Right lobe of liver (tissue), 6 donors: ENCODE measurements around the gene MRC2. TPM values are rescaled to one million over a fixed set of nuclear protein-coding genes. Genes with fewer than 3 reads are reported as not detected.

Source experiments
- ATAC-seq, 4 donors: fragments of 200-7000 bp; cut with Tn5 transposase; one replicate each; pipeline ENCODE4 v1.9.1; 2020; ENCODE audit warnings: mild to moderate bottlenecking in 4 of 4, moderate library complexity in 4 of 4
- DNase-seq, 3 donors: peaks; one replicate each; pipeline ENCODE4 v3.0.0-alpha.2; 2020
- H3K27ac ChIP-seq, 3 donors: fragments of 200-600 bp; one replicate each; pipeline ENCODE4 v1.8.0; 2022
- H3K27me3 ChIP-seq, 2 donors: fragments of 200-600 bp; one replicate each; pipeline ENCODE4 v1.8.0; 2022
- H3K36me3 ChIP-seq, 4 donors: fragments of 200-600 bp; sonication (generic) in 1 of 4; one replicate each; pipeline versions ENCODE4 v1.5.1 to v1.8.0; 2017 to 2022; ENCODE audit warnings: control low read depth in 1 of 4
- H3K4me1 ChIP-seq, 4 donors: fragments of 200-600 bp; sonication (generic) in 1 of 4; one replicate each; pipeline versions ENCODE4 v1.5.1 to v1.8.0; 2017 to 2022; ENCODE audit warnings: control low read depth in 1 of 4
- H3K4me3 ChIP-seq, 3 donors: fragments of 200-600 bp; one replicate each; pipeline ENCODE4 v1.8.0; 2022
- H3K9me3 ChIP-seq, 4 donors: fragments of 200-600 bp; sonication (generic) in 1 of 4; one replicate each; pipeline versions ENCODE4 v1.5.1 to v1.8.0; 2017 to 2022; ENCODE audit warnings: control low read depth in 1 of 4
- POLR2A ChIP-seq: fragments of 450-650 bp; IDR thresholded peaks from one replicate; pipeline ENCODE4 v1.6.1; 2017; ENCODE audit warnings: antibody characterized with exemption, mild to moderate bottlenecking
- WGBS: methylation state at CpG from one replicate; pipeline ENCODE4 v1.1.6; 2018; ENCODE audit warnings: low coverage, low lambda C conversion rate; ENCODE audit not compliant: insufficient coverage; ENCODE audit errors: missing lambda C conversion rate; 5-methylcytosine and 5-hydroxymethylcytosine counted together
- intact Hi-C, 2 donors: fragments of 100-400 bp; cut with DNase I; formaldehyde crosslinking; loops; one replicate each; pipeline versions ENCODE4 v1.11.2 to v1.14.1; 2022
- total RNA-seq, 6 experiments: library from RNA; depleted of rRNA in 2 of 6; stranded (reverse); fragments of >200 nt in 2 of 6; fragmentation: NEBNext Ultra II Directional in 3 of 6; extraction: Animal tissue kit (Norgen Biotek cat#: 25700) in 3 of 6; gene quantifications; one replicate each; pipeline versions ENCODE4 v1.1.0 to v1.2.4, GENCODE V29; 2016 to 2023
- TF ChIP-seq, protein P1 (sequence below), 4 donors: fragments of 200-600 bp in 3 of 4; fragments of 450-650 bp in 1 of 4; IDR thresholded peaks; one replicate each; pipeline versions ENCODE4 v1.5.1 to v1.8.0; 2016 to 2022; ENCODE audit warnings: antibody characterized with exemption in 4 of 4, mild to moderate bottlenecking in 2 of 4
- donor health status: DM: no; HTN: yes; CAD: no.
- donor health status: DM: no; HTN: no; CAD: no.
- donor health status: DM: no; HTN: no; CAD: no.
- donor health status: DM: no; HTN: yes; CAD: no.
- donor health status: DM: no; HTN: yes; CAD: no.

Gene MRC2
- total RNA-seq, 6 experiments from 2014 or later: 1.7 to 7.4 (median 3.8) TPM

DNA sequence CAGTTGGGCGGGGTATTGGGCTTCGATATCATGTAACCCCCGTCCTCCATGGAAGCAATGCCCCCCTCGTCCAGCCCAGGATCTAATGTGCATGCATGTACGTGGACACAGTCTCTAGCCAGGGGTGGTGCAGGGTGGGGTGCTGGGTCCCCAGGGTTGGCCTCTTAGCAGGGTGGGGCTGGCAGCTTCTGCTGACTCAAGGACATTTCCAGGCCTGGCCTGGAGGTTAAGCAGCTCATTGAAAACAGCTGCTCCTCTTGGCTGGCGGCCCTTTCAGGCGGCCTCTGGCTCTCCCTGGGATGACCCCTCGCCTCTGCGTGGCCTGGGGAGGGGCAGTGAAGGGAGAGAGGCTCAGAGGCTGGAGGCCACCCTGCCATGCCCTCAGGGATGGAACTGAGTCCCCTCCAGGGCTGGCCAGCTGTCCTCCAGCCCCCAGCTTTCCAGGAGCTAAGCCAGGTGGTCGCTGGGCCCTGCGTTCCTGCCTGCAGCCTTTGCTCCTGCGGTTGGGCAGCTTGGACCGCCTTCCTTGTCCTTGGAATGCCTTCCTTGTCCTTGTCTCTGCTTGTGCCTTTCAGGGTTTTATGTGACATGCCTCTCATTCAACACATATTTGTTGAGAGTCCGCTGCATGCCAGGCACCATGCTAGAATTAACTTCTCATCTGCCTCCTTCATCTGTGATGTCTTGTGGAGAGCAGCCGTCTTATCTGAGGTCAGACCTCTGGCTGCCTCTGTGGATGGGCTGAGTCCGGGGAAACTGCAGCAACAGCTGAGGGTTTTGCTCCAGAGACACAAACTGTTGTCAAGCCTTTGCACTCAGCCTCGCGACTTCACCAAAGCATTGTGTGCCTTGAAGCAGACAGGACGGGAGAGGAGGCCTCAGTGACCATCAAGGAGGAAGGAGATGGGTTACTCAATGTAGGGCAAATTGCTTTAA is 26.6 kb downstream of the MRC2 start:
- 41% methylated on average over 14 of the region's 19 CpGs for WGBS
- no peak overlapping the region for H3K4me3 ChIP-seq
- peak in 2 of 3 donors; percentile 64 to 72 for DNase-seq
- peak; percentile 4 to 37 (median 20) for ATAC-seq
- H3K27me3 ChIP-seq: no peaks in the 10 kb centered on the region
- no peaks in the 10 kb centered on the region for H3K9me3 ChIP-seq
- TF ChIP-seq POLR2A: no peak
- TF ChIP-seq, protein P1, sequence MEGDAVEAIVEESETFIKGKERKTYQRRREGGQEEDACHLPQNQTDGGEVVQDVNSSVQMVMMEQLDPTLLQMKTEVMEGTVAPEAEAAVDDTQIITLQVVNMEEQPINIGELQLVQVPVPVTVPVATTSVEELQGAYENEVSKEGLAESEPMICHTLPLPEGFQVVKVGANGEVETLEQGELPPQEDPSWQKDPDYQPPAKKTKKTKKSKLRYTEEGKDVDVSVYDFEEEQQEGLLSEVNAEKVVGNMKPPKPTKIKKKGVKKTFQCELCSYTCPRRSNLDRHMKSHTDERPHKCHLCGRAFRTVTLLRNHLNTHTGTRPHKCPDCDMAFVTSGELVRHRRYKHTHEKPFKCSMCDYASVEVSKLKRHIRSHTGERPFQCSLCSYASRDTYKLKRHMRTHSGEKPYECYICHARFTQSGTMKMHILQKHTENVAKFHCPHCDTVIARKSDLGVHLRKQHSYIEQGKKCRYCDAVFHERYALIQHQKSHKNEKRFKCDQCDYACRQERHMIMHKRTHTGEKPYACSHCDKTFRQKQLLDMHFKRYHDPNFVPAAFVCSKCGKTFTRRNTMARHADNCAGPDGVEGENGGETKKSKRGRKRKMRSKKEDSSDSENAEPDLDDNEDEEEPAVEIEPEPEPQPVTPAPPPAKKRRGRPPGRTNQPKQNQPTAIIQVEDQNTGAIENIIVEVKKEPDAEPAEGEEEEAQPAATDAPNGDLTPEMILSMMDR (IDR thresholded peaks at IDR 0.05): no peak
- no peaks in the 10 kb centered on the region for H3K36me3 ChIP-seq
- H3K4me1 ChIP-seq: peaks cover 0 to 4% (median 0%) of the 10 kb centered on the region in 4 donors
- intact Hi-C loops: no loop called here
- no peak overlapping the region for H3K27ac ChIP-seq

DNA sequence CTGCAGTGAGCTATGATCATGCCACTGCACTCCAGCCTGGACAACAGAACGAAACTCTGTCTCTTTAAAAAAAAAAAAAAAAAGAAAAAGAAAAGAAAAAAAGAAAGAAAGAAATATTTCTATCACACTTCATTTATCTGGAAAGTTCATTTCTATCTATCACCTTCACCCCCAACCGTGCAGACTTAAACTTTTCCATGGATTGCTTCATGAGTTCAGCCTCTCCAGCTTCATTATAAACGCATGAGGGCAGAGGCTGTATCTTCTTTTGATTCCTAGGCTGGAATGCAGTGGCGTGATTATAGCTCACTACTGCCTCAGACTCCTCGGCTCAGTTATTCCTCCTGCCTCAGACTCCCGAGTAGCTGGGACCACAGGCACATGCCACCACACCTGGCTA is 28.2 kb downstream of the MRC2 start:
- DNase-seq (peak in 1 of 3 donors; percentile 10), ATAC-seq (no peak)
- no peaks in the 10 kb centered on the region for H3K9me3 ChIP-seq
- no peak overlapping the region for H3K27ac ChIP-seq
- H3K4me3 ChIP-seq: no peak overlapping the region
- WGBS: 71% methylated on average over 6 of the region's 6 CpGs
- intact Hi-C loops: no loop called here
- H3K36me3 ChIP-seq: no peaks in the 10 kb centered on the region
- H3K4me1 ChIP-seq: peaks cover 0 to 4% (median 0%) of the 10 kb centered on the region in 4 donors
- TF ChIP-seq, protein P1 (IDR thresholded peaks at IDR 0.05): no peak
- TF ChIP-seq POLR2A: no peak
- H3K27me3 ChIP-seq: no peaks in the 10 kb centered on the region

DNA sequence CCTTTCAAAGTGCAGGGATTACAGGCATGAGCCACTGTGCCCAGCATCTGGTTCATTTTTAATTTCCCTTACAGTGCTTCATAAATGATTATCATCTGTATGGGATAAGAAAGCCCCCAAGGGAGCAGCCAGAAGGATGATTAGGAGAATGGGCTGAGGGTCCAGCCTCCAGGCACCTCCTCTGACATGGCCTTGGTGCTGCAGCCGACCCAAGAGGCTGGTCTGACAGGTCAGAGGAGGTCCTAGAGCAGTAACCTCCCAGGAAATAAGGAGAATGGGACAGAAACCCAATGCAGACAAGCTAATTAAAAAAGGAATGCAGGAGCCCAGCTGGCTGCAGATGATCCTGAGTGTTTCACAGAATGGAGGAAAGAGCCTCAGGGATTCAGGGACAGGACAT is 29.0 kb downstream of the MRC2 start:
- H3K36me3 ChIP-seq: no peaks in the 10 kb centered on the region
- WGBS: no CpG with 5 or more reads among the region's 1 CpG
- no peak for ATAC-seq

DNA sequence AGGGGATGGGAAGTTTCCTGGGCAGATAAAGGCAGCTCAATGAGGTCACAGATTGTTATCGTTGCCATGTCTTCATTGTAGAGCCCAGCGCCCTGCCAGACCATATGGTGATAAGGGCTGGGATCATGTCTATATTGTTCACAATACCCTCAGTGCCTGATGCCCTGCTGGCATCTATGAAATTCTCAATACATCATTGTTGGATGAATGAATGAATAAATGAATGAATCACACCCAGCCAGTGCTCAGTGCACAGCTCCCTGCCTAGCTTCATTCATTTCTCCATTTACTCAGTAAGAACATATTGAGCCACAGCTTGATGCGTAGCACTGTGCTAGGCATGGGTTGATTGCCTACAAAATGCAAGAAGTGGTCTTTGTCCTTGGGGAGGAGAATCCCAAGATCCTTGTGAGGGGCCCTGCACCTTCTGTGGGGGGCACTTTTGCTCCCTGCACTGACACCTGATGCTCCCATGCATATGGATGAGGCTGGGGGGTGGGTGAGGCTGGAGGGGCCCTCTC is 29.7 kb downstream of the MRC2 start:
- DNase-seq (peak in 1 of 3 donors; percentile 27), ATAC-seq (no peak)
- no CpG with 5 or more reads among the region's 3 CpGs for WGBS
- Histone ChIP-seq H3K4me3 (no peak overlapping the region), H3K9me3 (no peaks in the 10 kb centered on the region), H3K36me3 (no peaks in the 10 kb centered on the region), H3K27me3 (no peaks in the 10 kb centered on the region), H3K27ac (no peak overlapping the region), H3K4me1 (peaks cover 0 to 1% (median 0%) of the 10 kb centered on the region in 4 donors)
- intact Hi-C loops: no loop called here
- TF ChIP-seq POLR2A: no peak
- TF ChIP-seq, protein P1 (IDR thresholded peaks at IDR 0.05): no peak

More for the DNA sequence above, 29.0 kb downstream of the MRC2 start:
- Histone ChIP-seq H3K4me3 (no peak overlapping the region), H3K4me1 (peaks cover 0 to 4% (median 0%) of the 10 kb centered on the region in 4 donors), H3K27me3 (no peaks in the 10 kb centered on the region), H3K9me3 (no peaks in the 10 kb centered on the region), H3K27ac (no peak overlapping the region)
- DNase-seq: peak in 1 of 3 donors; percentile 15
- TF ChIP-seq POLR2A: no peak
- TF ChIP-seq, protein P1 (IDR thresholded peaks at IDR 0.05): no peak
- intact Hi-C loops: no loop called here
